Right lobe of liver (tissue), 6 donors: ENCODE data around the gene CD244. TPM values are rescaled to one million over a fixed set of nuclear protein-coding genes. Genes with fewer than 3 reads are reported as not detected.

ENCODE experiments used
- ATAC-seq, 4 donors: fragments of 200-7000 bp; cut with Tn5 transposase; one replicate each; pipeline ENCODE4 v1.9.1; 2020; ENCODE audit warnings: mild to moderate bottlenecking in 4 of 4, moderate library complexity in 4 of 4
- DNase-seq, 3 donors: peaks; one replicate each; pipeline ENCODE4 v3.0.0-alpha.2; 2020
- H3K27ac ChIP-seq, 3 donors: fragments of 200-600 bp; one replicate each; pipeline ENCODE4 v1.8.0; 2022
- H3K27me3 ChIP-seq, 2 donors: fragments of 200-600 bp; one replicate each; pipeline ENCODE4 v1.8.0; 2022
- H3K36me3 ChIP-seq, 4 donors: fragments of 200-600 bp; sonication (generic) in 1 of 4; one replicate each; pipeline versions ENCODE4 v1.5.1 to v1.8.0; 2017 to 2022; ENCODE audit warnings: control low read depth in 1 of 4
- H3K4me1 ChIP-seq, 4 donors: fragments of 200-600 bp; sonication (generic) in 1 of 4; one replicate each; pipeline versions ENCODE4 v1.5.1 to v1.8.0; 2017 to 2022; ENCODE audit warnings: control low read depth in 1 of 4
- H3K4me3 ChIP-seq, 3 donors: fragments of 200-600 bp; one replicate each; pipeline ENCODE4 v1.8.0; 2022
- H3K9me3 ChIP-seq, 4 donors: fragments of 200-600 bp; sonication (generic) in 1 of 4; one replicate each; pipeline versions ENCODE4 v1.5.1 to v1.8.0; 2017 to 2022; ENCODE audit warnings: control low read depth in 1 of 4
- POLR2A ChIP-seq: fragments of 450-650 bp; IDR thresholded peaks from one replicate; pipeline ENCODE4 v1.6.1; 2017; ENCODE audit warnings: antibody characterized with exemption, mild to moderate bottlenecking
- WGBS: methylation state at CpG from one replicate; pipeline ENCODE4 v1.1.6; 2018; ENCODE audit warnings: low coverage, low lambda C conversion rate; ENCODE audit not compliant: insufficient coverage; ENCODE audit errors: missing lambda C conversion rate; 5-methylcytosine and 5-hydroxymethylcytosine counted together
- intact Hi-C, 2 donors: fragments of 100-400 bp; cut with DNase I; formaldehyde crosslinking; loops; one replicate each; pipeline versions ENCODE4 v1.11.2 to v1.14.1; 2022
- total RNA-seq, 6 experiments: library from RNA; depleted of rRNA in 2 of 6; stranded (reverse); fragments of >200 nt in 2 of 6; fragmentation: NEBNext Ultra II Directional in 3 of 6; extraction: Animal tissue kit (Norgen Biotek cat#: 25700) in 3 of 6; gene quantifications; one replicate each; pipeline versions ENCODE4 v1.1.0 to v1.2.4, GENCODE V29; 2016 to 2023
- TF ChIP-seq, protein P1 (sequence below), 4 donors: fragments of 200-600 bp in 3 of 4; fragments of 450-650 bp in 1 of 4; IDR thresholded peaks; one replicate each; pipeline versions ENCODE4 v1.5.1 to v1.8.0; 2016 to 2022; ENCODE audit warnings: antibody characterized with exemption in 4 of 4, mild to moderate bottlenecking in 2 of 4
- donor health status: DM: no; HTN: yes; CAD: no.
- donor health status: DM: no; HTN: no; CAD: no.
- donor health status: DM: no; HTN: no; CAD: no.
- donor health status: DM: no; HTN: yes; CAD: no.
- donor health status: DM: no; HTN: yes; CAD: no.

The CD244 gene
- total RNA-seq, 6 experiments from 2014 or later, result 0.88 to 2.0 (median 1.2) TPM

GRCh38 chr1:160891474-160891873, 28.8 kb upstream of the CD244 start:
- ATAC-seq (no peak), DNase-seq (no peak)
- no peaks in the 10 kb centered on the region for H3K27me3 ChIP-seq
- H3K4me1 ChIP-seq, result no peaks in the 10 kb centered on the region
- intact Hi-C loops, result no loop called here
- H3K9me3 ChIP-seq, result no peaks in the 10 kb centered on the region
- H3K36me3 ChIP-seq, result no peaks in the 10 kb centered on the region
- H3K27ac ChIP-seq, result no peak overlapping the region
- no peak overlapping the region for H3K4me3 ChIP-seq
- no peak for TF ChIP-seq POLR2A
- TF ChIP-seq, protein P1, sequence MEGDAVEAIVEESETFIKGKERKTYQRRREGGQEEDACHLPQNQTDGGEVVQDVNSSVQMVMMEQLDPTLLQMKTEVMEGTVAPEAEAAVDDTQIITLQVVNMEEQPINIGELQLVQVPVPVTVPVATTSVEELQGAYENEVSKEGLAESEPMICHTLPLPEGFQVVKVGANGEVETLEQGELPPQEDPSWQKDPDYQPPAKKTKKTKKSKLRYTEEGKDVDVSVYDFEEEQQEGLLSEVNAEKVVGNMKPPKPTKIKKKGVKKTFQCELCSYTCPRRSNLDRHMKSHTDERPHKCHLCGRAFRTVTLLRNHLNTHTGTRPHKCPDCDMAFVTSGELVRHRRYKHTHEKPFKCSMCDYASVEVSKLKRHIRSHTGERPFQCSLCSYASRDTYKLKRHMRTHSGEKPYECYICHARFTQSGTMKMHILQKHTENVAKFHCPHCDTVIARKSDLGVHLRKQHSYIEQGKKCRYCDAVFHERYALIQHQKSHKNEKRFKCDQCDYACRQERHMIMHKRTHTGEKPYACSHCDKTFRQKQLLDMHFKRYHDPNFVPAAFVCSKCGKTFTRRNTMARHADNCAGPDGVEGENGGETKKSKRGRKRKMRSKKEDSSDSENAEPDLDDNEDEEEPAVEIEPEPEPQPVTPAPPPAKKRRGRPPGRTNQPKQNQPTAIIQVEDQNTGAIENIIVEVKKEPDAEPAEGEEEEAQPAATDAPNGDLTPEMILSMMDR (IDR thresholded peaks at IDR 0.05), result no peak
- 42% methylated on average over 2 of the region's 2 CpGs for WGBS

GRCh38 chr1:160888926-160889325, 26.2 kb upstream of the CD244 start:
- H3K9me3 ChIP-seq, result no peaks in the 10 kb centered on the region
- no peak overlapping the region for H3K4me3 ChIP-seq
- H3K4me1 ChIP-seq, result peaks cover 0 to 8% (median 0%) of the 10 kb centered on the region in 4 donors
- ATAC-seq (no peak), DNase-seq (no peak)
- TF ChIP-seq POLR2A, result no peak
- TF ChIP-seq, protein P1 (IDR thresholded peaks at IDR 0.05), result no peak
- H3K36me3 ChIP-seq, result no peaks in the 10 kb centered on the region
- H3K27me3 ChIP-seq, result no peaks in the 10 kb centered on the region
- intact Hi-C loops, result no loop called here
- 42% methylated on average over 2 of the region's 2 CpGs for WGBS
- H3K27ac ChIP-seq, result no peak overlapping the region

DNA sequence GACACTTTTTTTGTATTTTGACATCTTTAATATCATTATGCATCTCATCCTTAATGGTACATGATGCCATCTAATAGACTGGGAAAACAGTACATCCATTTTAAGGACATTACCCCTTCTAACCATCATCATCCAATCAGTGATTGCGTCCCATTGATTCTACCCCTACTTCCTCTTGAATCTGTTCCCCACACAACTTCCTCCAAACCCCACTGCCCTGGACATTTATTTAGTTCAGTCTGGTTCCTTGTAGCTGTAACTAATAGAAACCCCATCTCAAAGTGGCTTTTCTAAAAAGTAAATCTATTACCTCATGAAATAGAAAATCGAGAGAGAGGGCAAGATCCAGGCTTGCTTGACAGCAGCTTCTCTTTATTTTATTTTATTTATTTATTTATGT, 24.4 kb upstream of the CD244 start:
- DNase-seq (no peak), ATAC-seq (peak in 1 of 4 donors; percentile 32)
- 62% methylated on average over 2 of the region's 2 CpGs for WGBS
- TF ChIP-seq POLR2A, result no peak
- TF ChIP-seq, protein P1 (IDR thresholded peaks at IDR 0.05), result no peak
- no peak overlapping the region for H3K27ac ChIP-seq
- no peak overlapping the region for H3K4me3 ChIP-seq
- no peaks in the 10 kb centered on the region for H3K27me3 ChIP-seq
- H3K36me3 ChIP-seq, result no peaks in the 10 kb centered on the region
- intact Hi-C loops, result no loop called here
- peaks cover 0 to 10% (median 0%) of the 10 kb centered on the region in 4 donors for H3K4me1 ChIP-seq
- no peaks in the 10 kb centered on the region for H3K9me3 ChIP-seq

- peak within 1 kb of the TSS in 1 of 3 donors; percentile 3 for H3K27ac ChIP-seq
- intact Hi-C loops, result no loop called here
- no peak for TF ChIP-seq POLR2A
- TF ChIP-seq, protein P1 (IDR thresholded peaks at IDR 0.05), result no peak
- H3K9me3 ChIP-seq, result no peaks in the 10 kb centered on the region
- no peak for ATAC-seq
- no peak within 1 kb of the TSS for H3K4me3 ChIP-seq
- no peaks in the 10 kb centered on the region for H3K36me3 ChIP-seq
- H3K4me1 ChIP-seq, result peaks cover 0 to 10% (median 0%) of the 10 kb centered on the region in 4 donors
- WGBS, result 72% methylated on average over 4 of the region's 5 CpGs
- no peak for DNase-seq
- no peaks in the 10 kb centered on the region for H3K27me3 ChIP-seq
Observed at GRCh38 chr1:160885042-160885441, 22.4 kb upstream of the CD244 start, which contains the start of gene ITLN1. ITLN1 (minus strand) TSS chr1:160885180; CDS start chr1:160884877, 303 bp downstream.

- H3K27ac ChIP-seq, result no peak overlapping the region
- no peak for TF ChIP-seq POLR2A
- TF ChIP-seq, protein P1 (IDR thresholded peaks at IDR 0.05), result no peak
- H3K4me1 ChIP-seq, result peaks cover 0 to 10% (median 0%) of the 10 kb centered on the region in 4 donors
- peak in 3 of 4 donors; percentile 15 to 35 (median 24) for ATAC-seq
- intact Hi-C loops, result no loop called here
- H3K27me3 ChIP-seq, result no peaks in the 10 kb centered on the region
- 77% methylated on average over 3 of the region's 6 CpGs for WGBS
- H3K4me3 ChIP-seq, result no peak overlapping the region
- no peaks in the 10 kb centered on the region for H3K9me3 ChIP-seq
- H3K36me3 ChIP-seq, result no peaks in the 10 kb centered on the region
- no peak for DNase-seq
Observed at GRCh38 chr1:160884579-160884978, 21.9 kb upstream of the CD244 start.
